ENCODE data around the gene EFEMP2. TPM values are rescaled to one million over a fixed set of nuclear protein-coding genes. Genes with fewer than 3 reads are reported as not detected.

EFEMP2 gene
- total RNA-seq, 1 experiment from 2014 or later, result 23.7 TPM

DNA sequence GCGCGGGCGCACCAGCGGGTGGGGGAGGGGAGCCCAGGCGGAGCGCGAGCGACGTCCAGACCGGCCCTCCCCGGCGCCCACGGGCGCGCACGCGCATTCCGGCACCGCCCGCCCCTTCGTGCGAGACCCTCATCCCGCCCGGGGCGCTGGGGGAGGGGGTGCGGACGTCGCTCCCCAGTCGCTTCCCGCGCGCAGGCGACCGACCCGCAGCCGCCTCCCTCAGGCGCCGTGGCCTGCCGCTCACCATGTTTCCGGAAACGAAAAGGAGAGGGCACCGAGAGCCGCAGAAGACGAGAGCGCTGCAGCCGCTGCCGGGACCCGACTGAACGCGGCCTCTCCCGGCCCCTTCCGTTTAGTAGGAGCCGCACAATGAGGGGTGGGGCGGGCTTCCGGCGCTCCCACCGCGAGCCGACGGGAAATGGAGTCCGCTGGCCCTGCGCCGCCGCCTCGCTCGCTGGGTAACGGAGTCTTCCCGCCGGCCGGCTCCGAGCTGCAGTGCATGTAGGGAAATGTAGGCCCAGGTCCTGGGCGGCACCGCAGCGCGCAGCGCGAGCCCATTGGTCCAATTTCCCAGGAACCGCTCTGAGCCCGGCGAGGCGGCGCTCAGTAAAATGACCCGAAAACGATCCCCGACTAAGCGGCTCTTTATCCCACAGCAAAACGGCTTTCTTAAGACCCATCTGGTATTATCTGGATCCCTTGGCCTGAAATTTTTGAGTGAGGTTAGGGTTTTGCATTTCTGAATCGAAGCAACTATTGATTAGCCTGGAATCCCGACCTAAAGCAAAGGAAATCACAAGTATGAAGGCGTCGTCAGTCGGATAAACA lies 14.5 kb downstream of the EFEMP2 start, which contains the start of gene CFL1:
TSS of gene CFL1 (minus strand) at position 328 of the 828 bp plus-strand sequence. CDS start at position 247, 81 bp downstream.
- TF ChIP-seq REST (IDR thresholded peaks at IDR 0.05; ENCODE audit: insufficient read depth in 1 of 2, low read depth in 2 of 2, low read length in 1 of 2) (no peak; a peak in 1 of 4 replicates), POLR2AphosphoS5 (IDR thresholded peaks at IDR 0.05; ENCODE audit: low read depth, low read length) (peak; percentile 99), CTCF (IDR thresholded peaks at IDR 0.05) (no peak), TCF7L2 (IDR thresholded peaks at IDR 0.05; ENCODE audit: low read depth, low read length) (peak; percentile 54; the same call in 1 of the 2 replicates), SIN3A (IDR thresholded peaks at IDR 0.05; ENCODE audit: borderline replicate concordance, insufficient read depth, low read depth, low read length) (peak; percentile 96; the same call in 1 of the 2 replicates)
- Histone ChIP-seq H3K36me3 (ENCODE audit: control insufficient read depth, insufficient read depth, low read length) (peaks cover 28% of the 10 kb centered on the region), H3K27me3 (ENCODE audit: control insufficient read depth, insufficient read depth, low read length) (no peaks in the 10 kb centered on the region), H3K4me3 (ENCODE audit: low read depth in 2 of 2, low read length in 2 of 2) (peak within 1 kb of the TSS; percentile 94 to 99), H3K4me1 (ENCODE audit: control insufficient read depth, insufficient read depth, low read length) (peaks cover 56% of the 10 kb centered on the region), H3K27ac (ENCODE audit: low read length) (peak within 1 kb of the TSS; percentile 98), H3K9me3 (ENCODE audit: control insufficient read depth, insufficient read depth, low read depth, low read length) (no peaks in the 10 kb centered on the region)
- DNase-seq (ENCODE audit: low read depth, low spot score) (peak; percentile 89), ATAC-seq (peak; percentile 73)
- BruUV-seq (replicated peaks), result no TSS peak
- in situ Hi-C loops (cut with HindIII; ENCODE audit: low pct_unique_long_range_greater_than_20kb, low sequenced_read_pairs), result no loop called here
- CTCF ChIA-PET, result interaction anchor here (3.3 kb wide), 1 partner anchor 27 kb away, joined by 14 read pairs; no protein-coding TSS in a partner anchor
- POLR2A ChIA-PET, result interaction anchor here (0.6 to 0.7 kb wide), 4 partner anchors 16 to 1563 kb away, joined by 3 to 26 read pairs (median 8); no protein-coding TSS in a partner anchor
- intact Hi-C loops (cut with micrococcal nuclease; ENCODE audit: unreplicated experiment), result loop anchor here (10.0 kb wide), 1 partner anchor 303 kb away; the partner anchor contains the start of gene LTBP3

DNA sequence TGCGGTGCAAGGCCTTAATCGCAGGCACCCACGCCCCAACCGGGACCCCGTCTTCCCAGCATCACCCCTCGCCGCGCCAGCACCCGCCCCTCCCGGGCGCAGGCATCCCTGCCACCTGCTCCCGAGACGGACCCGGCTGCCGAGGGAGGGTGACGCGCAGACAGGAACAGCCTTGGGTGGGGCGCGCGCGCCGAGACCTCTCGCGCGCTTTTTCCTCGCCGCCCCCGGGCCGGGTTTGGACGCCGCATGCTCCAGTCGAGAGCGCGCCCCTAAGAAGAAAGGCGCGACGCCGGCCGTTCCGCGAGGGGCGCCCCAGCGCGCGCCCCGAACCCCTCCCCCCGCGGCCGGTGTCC lies 15.1 kb downstream of the EFEMP2 start:
- peak; percentile 0; the same call in 1 of the 2 replicates for ATAC-seq
- ChIA-PET POLR2A (no interaction called here), CTCF (no interaction called here)
- Histone ChIP-seq H3K27ac (ENCODE audit: low read length) (peak overlapping the region; percentile 93), H3K4me3 (ENCODE audit: low read depth in 2 of 2, low read length in 2 of 2) (peak overlapping the region; percentile 94 to 99), H3K36me3 (ENCODE audit: control insufficient read depth, insufficient read depth, low read length) (peaks cover 31% of the 10 kb centered on the region), H3K27me3 (ENCODE audit: control insufficient read depth, insufficient read depth, low read length) (no peaks in the 10 kb centered on the region), H3K4me1 (ENCODE audit: control insufficient read depth, insufficient read depth, low read length) (peaks cover 51% of the 10 kb centered on the region), H3K9me3 (ENCODE audit: control insufficient read depth, insufficient read depth, low read depth, low read length) (no peaks in the 10 kb centered on the region)
- no TSS peak for BruUV-seq (replicated peaks)
- no peak for DNase-seq (ENCODE audit: low read depth, low spot score)
- intact Hi-C loops (cut with micrococcal nuclease; ENCODE audit: unreplicated experiment) (loop anchor here (10.0 kb wide), 1 partner anchor 303 kb away; the partner anchor contains the start of gene LTBP3), in situ Hi-C loops (cut with HindIII; ENCODE audit: low pct_unique_long_range_greater_than_20kb, low sequenced_read_pairs) (no loop called here)
- TF ChIP-seq REST (IDR thresholded peaks at IDR 0.05; ENCODE audit: insufficient read depth in 1 of 2, low read depth in 2 of 2, low read length in 1 of 2) (no peak), SIN3A (IDR thresholded peaks at IDR 0.05; ENCODE audit: borderline replicate concordance, insufficient read depth, low read depth, low read length) (no peak), CTCF (IDR thresholded peaks at IDR 0.05) (no peak), TCF7L2 (IDR thresholded peaks at IDR 0.05; ENCODE audit: low read depth, low read length) (no peak), POLR2AphosphoS5 (IDR thresholded peaks at IDR 0.05; ENCODE audit: low read depth, low read length) (no peak)

Data from Panc1 (cell line).